ENCODE measurements around the gene AREG.
"Not testable (repeated sequence)": the region's sequence is repeated elsewhere in the genome, so short reads cannot be mapped to it uniquely, and the experiment has no call there.

Gene AREG, protein sequence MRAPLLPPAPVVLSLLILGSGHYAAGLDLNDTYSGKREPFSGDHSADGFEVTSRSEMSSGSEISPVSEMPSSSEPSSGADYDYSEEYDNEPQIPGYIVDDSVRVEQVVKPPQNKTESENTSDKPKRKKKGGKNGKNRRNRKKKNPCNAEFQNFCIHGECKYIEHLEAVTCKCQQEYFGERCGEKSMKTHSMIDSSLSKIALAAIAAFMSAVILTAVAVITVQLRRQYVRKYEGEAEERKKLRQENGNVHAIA
- total RNA-seq: 13.1 to 56.1 (median 26.3) reads per million in 3 donors

DNA sequence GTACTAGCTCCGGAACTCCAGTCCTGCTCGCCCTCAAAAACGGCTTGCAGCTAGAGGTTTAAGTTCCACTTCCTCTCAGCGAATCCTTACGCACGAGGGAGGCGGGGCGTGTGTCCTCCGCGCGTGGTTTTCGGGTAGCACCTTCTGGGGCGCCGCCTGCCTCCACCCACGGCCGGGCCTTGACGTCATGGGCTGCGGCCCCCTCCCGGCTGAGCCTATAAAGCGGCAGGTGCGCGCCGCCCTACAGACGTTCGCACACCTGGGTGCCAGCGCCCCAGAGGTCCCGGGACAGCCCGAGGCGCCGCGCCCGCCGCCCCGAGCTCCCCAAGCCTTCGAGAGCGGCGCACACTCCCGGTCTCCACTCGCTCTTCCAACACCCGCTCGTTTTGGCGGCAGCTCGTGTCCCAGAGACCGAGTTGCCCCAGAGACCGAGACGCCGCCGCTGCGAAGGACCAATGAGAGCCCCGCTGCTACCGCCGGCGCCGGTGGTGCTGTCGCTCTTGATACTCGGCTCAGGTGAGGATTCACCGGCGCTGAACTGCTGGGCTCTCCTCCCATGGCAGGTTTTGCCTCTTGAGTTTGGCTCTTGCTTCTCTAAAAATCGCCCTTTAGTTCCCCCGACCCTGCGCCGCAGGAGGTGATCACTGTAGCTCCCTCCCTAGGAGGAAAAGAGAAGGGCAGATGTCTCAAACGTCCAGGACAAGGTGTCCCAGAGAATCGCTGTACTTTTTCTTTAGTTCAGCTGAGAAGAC is at the start of gene AREG:
AREG (plus strand) TSS at position 246 of the 752 bp plus-strand sequence; CDS start at position 456, 210 bp downstream.
- peak within 1 kb of the TSS; percentile 82 for H3K27ac ChIP-seq (ENCODE audit: insufficient read depth, low read length, poor library complexity, severe bottlenecking)
- H3K27me3 ChIP-seq (replicated peaks; ENCODE audit: control insufficient read depth, insufficient read depth, low read length, poor library complexity, severe bottlenecking): no peaks in the 10 kb centered on the region
- DNase-seq: peak; percentile 76 to 86 (median 85)
- peak within 1 kb of the TSS; percentile 57 for H3K4me3 ChIP-seq (ENCODE audit: insufficient read depth, low read depth, low read length, poor library complexity, severe bottlenecking)
- no peaks in the 10 kb centered on the region for H3K9me3 ChIP-seq (ENCODE audit: control insufficient read depth, low read length)
- H3K4me1 ChIP-seq (ENCODE audit: control insufficient read depth, insufficient read depth, low read length, poor library complexity, severe bottlenecking): peaks cover 10% of the 10 kb centered on the region
- no peaks in the 10 kb centered on the region for H3K36me3 ChIP-seq (ENCODE audit: control insufficient read depth, insufficient read depth, low read length)

DNA sequence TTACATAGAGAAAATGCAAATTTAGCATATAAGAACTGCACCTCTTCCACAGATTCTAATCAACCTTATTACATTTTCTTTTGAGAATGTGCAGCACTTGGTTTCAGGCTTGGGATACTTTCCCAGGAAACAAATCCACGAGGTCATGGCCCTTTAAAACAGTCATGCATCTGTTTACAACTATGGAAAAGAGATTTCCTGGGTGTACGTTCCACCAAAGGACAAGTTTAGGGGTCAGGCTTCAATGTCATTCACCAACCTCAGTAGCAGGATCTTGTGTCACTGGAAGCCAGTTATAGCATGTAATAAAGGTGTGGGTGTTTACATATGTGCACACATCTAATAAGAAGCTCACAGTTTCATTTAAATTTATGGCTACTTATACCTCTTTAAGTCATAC is 49.3 kb upstream of the AREG start:
- H3K9me3 ChIP-seq (ENCODE audit: control insufficient read depth, low read length): no peaks in the 10 kb centered on the region
- H3K4me3 ChIP-seq (ENCODE audit: insufficient read depth, low read depth, low read length, poor library complexity, severe bottlenecking): no peak overlapping the region
- DNase-seq: no peak
- no peaks in the 10 kb centered on the region for H3K36me3 ChIP-seq (ENCODE audit: control insufficient read depth, insufficient read depth, low read length)
- H3K4me1 ChIP-seq (ENCODE audit: control insufficient read depth, insufficient read depth, low read length, poor library complexity, severe bottlenecking): no peaks in the 10 kb centered on the region
- H3K27ac ChIP-seq (ENCODE audit: insufficient read depth, low read length, poor library complexity, severe bottlenecking): no peak overlapping the region
- no peaks in the 10 kb centered on the region for H3K27me3 ChIP-seq (replicated peaks; ENCODE audit: control insufficient read depth, insufficient read depth, low read length, poor library complexity, severe bottlenecking)

DNA sequence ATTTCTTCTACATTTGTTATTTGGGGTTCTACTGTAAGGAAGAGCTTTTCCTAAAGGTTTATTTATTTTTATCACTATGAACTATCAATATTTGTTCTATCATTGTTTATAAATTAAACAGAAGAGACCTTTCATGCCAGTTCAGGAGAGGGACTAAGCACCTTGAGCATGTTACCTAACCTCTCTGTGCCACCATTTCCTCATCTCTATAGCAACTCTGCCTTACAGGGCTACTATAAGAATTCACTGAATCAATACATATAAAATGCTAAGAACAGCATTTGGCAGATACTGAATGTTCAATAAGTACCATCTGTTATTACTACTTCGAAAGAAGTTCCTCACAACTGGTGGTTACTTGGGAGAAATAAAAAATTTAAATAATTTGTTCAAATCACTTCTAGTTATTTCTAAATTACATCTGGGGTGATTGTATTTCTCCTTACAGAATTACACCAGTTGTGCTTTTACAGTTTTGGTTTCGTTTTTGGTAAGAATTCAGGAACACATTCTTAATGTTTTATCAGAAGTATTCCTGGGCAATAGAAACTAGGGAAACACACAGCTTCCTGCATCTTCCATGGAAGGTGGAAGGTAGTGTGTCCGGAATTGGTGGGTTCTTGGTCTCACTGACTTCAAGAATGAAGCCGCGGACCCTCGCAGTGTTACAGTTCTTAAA is 47.0 kb upstream of the AREG start:
- Histone ChIP-seq H3K9me3 (ENCODE audit: control insufficient read depth, low read length) (no peaks in the 10 kb centered on the region), H3K27me3 (replicated peaks; ENCODE audit: control insufficient read depth, insufficient read depth, low read length, poor library complexity, severe bottlenecking) (no peaks in the 10 kb centered on the region), H3K4me3 (ENCODE audit: insufficient read depth, low read depth, low read length, poor library complexity, severe bottlenecking) (peak overlapping the region; percentile 62), H3K4me1 (ENCODE audit: control insufficient read depth, insufficient read depth, low read length, poor library complexity, severe bottlenecking) (no peaks in the 10 kb centered on the region), H3K36me3 (ENCODE audit: control insufficient read depth, insufficient read depth, low read length) (no peaks in the 10 kb centered on the region), H3K27ac (ENCODE audit: insufficient read depth, low read length, poor library complexity, severe bottlenecking) (peak overlapping the region; percentile 69)
- DNase-seq: no peak

DNA sequence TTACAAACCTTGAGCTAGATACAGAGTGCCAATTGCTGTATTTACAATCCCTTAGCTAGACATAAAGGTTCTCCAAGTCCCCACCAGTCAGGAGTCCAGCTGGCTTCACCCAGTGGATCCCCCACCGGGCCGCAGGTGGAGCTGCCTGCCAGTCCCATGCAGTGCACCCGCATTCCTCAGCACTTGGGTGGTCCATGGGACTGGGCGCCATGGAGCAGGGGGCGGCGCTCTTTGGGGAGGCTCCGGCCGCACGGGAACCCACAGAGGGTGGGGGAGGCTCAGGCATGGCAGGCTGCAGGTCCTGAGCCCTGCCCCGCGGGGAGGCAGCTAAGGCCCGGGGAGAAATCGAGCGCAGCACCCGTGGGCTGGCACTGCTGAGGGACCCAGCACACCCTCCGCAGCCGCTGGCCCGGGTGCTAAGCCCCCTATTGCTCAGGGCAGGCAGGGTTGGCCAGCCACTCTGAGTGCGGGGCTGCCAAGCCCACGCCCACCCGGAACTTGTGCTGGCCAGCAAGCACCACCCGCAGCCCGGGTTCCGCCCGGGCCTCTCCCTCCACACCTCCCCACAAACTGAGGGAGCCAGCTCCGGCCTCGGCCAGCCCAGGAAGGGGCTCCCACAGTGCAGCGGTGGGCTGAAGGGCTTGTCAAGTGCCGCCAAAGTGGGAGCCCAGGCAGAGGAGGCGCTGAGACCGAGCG is 45.9 kb upstream of the AREG start:
- not testable (repeated sequence) for DNase-seq; H3K27me3 ChIP-seq (replicated peaks; ENCODE audit: control insufficient read depth, insufficient read depth, low read length, poor library complexity, severe bottlenecking); H3K9me3 ChIP-seq (ENCODE audit: control insufficient read depth, low read length); H3K27ac ChIP-seq (ENCODE audit: insufficient read depth, low read length, poor library complexity, severe bottlenecking); H3K36me3 ChIP-seq (ENCODE audit: control insufficient read depth, insufficient read depth, low read length); H3K4me1 ChIP-seq (ENCODE audit: control insufficient read depth, insufficient read depth, low read length, poor library complexity, severe bottlenecking); H3K4me3 ChIP-seq (ENCODE audit: insufficient read depth, low read depth, low read length, poor library complexity, severe bottlenecking)

DNA sequence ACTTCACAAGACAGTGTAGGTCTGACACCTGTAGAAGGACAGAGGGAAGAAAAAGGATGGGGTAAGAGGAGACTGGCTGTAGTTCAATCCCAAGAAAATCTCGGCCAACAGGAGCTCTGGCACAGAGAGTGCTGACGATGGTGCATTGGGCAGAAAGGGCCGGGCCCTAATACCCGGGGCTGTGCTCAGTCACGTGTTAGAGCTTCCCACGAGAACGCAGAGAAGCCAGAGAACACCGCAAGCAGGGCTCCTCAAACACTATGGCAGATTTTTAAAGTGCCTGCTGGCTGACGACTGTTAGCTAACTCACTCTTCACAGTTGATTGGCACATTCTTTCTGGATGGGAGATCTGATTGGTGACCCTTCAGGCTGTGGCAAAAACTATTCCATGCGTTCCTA is 44.5 kb upstream of the AREG start:
- Histone ChIP-seq H3K27me3 (replicated peaks; ENCODE audit: control insufficient read depth, insufficient read depth, low read length, poor library complexity, severe bottlenecking) (no peaks in the 10 kb centered on the region), H3K27ac (ENCODE audit: insufficient read depth, low read length, poor library complexity, severe bottlenecking) (no peak overlapping the region), H3K4me3 (ENCODE audit: insufficient read depth, low read depth, low read length, poor library complexity, severe bottlenecking) (no peak overlapping the region), H3K36me3 (ENCODE audit: control insufficient read depth, insufficient read depth, low read length) (no peaks in the 10 kb centered on the region), H3K9me3 (ENCODE audit: control insufficient read depth, low read length) (no peaks in the 10 kb centered on the region), H3K4me1 (ENCODE audit: control insufficient read depth, insufficient read depth, low read length, poor library complexity, severe bottlenecking) (no peaks in the 10 kb centered on the region)
- no peak for DNase-seq

DNA sequence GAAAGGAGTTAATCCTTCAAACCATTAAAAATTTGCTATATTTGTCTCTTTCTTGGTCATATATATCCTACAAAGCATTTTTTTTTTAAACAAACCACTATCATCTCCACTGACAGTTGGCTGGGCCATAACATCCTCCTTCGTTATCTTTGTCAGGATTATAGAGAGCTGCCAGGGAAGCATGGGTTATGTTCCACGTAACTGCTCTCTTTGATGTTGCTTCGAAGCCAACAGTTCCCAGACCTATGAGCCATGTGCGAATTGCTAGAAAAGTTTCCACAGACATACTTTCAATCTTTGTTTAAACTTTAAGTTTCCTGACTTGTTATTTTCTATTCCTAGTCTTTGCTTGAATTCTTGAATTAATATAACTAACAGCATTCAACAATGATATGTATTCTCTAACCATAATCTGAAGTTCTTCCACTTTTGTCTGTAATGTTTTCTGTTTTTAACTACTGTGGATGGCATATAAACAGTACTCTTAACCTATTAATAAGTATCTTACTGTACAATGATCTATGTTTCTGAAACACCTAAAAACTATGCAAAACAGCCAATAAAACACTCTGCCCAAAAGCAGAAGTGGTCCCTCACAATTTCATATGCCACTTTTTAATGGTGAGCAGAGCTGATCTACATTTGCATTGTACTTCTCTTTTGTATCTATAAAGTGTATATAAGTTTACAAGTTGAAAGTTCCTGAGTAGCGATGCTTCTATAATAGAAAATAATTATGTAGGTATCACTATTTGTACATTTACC is 42.1 kb upstream of the AREG start:
- no peak for DNase-seq
- Histone ChIP-seq H3K4me1 (ENCODE audit: control insufficient read depth, insufficient read depth, low read length, poor library complexity, severe bottlenecking) (no peaks in the 10 kb centered on the region), H3K9me3 (ENCODE audit: control insufficient read depth, low read length) (no peaks in the 10 kb centered on the region), H3K36me3 (ENCODE audit: control insufficient read depth, insufficient read depth, low read length) (no peaks in the 10 kb centered on the region), H3K27ac (ENCODE audit: insufficient read depth, low read length, poor library complexity, severe bottlenecking) (no peak overlapping the region), H3K4me3 (ENCODE audit: insufficient read depth, low read depth, low read length, poor library complexity, severe bottlenecking) (no peak overlapping the region), H3K27me3 (replicated peaks; ENCODE audit: control insufficient read depth, insufficient read depth, low read length, poor library complexity, severe bottlenecking) (no peaks in the 10 kb centered on the region)

DNA sequence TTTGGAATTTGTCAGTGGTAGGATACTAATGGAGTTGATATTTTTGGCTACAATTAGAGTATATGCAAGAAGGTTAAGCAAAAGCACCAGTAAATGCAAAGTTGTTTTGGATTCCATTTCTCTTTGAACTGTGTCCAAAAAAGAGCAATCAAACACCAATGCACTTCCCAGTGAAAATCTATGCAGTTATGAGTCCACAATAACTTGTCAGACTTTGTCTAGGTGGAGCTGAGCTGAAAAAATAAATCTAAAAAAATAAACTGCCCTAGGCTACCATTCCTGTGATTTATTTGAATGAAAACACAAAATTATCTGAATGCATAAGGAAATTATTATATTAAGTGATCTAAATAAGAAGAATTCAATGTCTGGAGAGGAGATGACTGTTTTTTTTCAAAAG is 37.0 kb upstream of the AREG start:
- H3K27ac ChIP-seq (ENCODE audit: insufficient read depth, low read length, poor library complexity, severe bottlenecking): no peak overlapping the region
- no peak overlapping the region for H3K4me3 ChIP-seq (ENCODE audit: insufficient read depth, low read depth, low read length, poor library complexity, severe bottlenecking)
- no peaks in the 10 kb centered on the region for H3K9me3 ChIP-seq (ENCODE audit: control insufficient read depth, low read length)
- no peak for DNase-seq
- H3K36me3 ChIP-seq (ENCODE audit: control insufficient read depth, insufficient read depth, low read length): no peaks in the 10 kb centered on the region
- no peaks in the 10 kb centered on the region for H3K4me1 ChIP-seq (ENCODE audit: control insufficient read depth, insufficient read depth, low read length, poor library complexity, severe bottlenecking)
- H3K27me3 ChIP-seq (replicated peaks; ENCODE audit: control insufficient read depth, insufficient read depth, low read length, poor library complexity, severe bottlenecking): no peaks in the 10 kb centered on the region

DNA sequence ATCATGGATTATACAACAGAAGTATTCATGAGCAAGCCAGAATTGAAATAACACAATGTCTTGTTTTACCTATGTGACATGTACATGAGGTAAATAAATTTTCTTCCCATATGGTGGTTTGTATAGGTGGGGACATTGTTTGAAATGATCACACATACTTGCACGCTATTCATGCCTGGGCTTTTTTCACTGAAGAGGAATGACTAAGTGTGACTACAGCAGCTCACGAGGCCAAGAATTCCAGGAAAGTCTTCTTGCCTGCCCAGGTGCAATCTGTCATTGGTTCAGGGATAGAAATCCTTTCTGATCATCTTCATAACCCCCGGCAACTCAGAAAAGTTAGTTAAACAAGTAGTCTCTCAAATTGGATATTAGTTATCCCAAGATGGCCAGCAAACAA is 36.3 kb upstream of the AREG start:
- no peak for DNase-seq
- Histone ChIP-seq H3K36me3 (ENCODE audit: control insufficient read depth, insufficient read depth, low read length) (no peaks in the 10 kb centered on the region), H3K27ac (ENCODE audit: insufficient read depth, low read length, poor library complexity, severe bottlenecking) (no peak overlapping the region), H3K4me1 (ENCODE audit: control insufficient read depth, insufficient read depth, low read length, poor library complexity, severe bottlenecking) (no peaks in the 10 kb centered on the region), H3K27me3 (replicated peaks; ENCODE audit: control insufficient read depth, insufficient read depth, low read length, poor library complexity, severe bottlenecking) (no peaks in the 10 kb centered on the region), H3K9me3 (ENCODE audit: control insufficient read depth, low read length) (no peaks in the 10 kb centered on the region), H3K4me3 (ENCODE audit: insufficient read depth, low read depth, low read length, poor library complexity, severe bottlenecking) (no peak overlapping the region)

DNA sequence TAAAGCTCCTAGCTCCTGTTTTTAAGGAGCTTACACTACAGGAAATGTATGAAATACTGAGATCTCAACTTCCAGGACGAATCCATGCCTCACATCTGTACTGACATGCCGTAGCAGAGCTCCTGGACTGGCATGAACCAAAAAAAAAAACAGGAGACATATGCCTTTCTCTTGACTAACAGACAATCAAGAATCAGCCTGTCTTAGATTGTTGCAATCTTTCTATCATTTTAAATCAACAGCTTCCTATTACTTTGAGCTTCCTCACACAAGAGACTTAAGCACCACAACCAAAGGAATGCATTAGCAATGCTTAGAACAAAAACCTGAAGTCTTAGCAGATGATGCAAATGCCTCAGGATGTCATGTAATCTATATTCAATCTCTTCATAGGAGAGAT is 34.7 kb upstream of the AREG start:
- Histone ChIP-seq H3K4me1 (ENCODE audit: control insufficient read depth, insufficient read depth, low read length, poor library complexity, severe bottlenecking) (no peaks in the 10 kb centered on the region), H3K36me3 (ENCODE audit: control insufficient read depth, insufficient read depth, low read length) (no peaks in the 10 kb centered on the region), H3K9me3 (ENCODE audit: control insufficient read depth, low read length) (no peaks in the 10 kb centered on the region), H3K27ac (ENCODE audit: insufficient read depth, low read length, poor library complexity, severe bottlenecking) (no peak overlapping the region), H3K27me3 (replicated peaks; ENCODE audit: control insufficient read depth, insufficient read depth, low read length, poor library complexity, severe bottlenecking) (no peaks in the 10 kb centered on the region), H3K4me3 (ENCODE audit: insufficient read depth, low read depth, low read length, poor library complexity, severe bottlenecking) (no peak overlapping the region)
- DNase-seq: no peak

All from effector memory CD4-positive, alpha-beta T cell (primary cell).